ENCODE data around the gene RPL41. TPM values are rescaled to one million over a fixed set of nuclear protein-coding genes. Genes with fewer than 3 reads are reported as not detected.

Gene RPL41
- total and polyA plus RNA-seq, 4 donors = 979 to 2,155 (median 1,482) TPM

- 94% methylated on average over 5 of the region's 5 CpGs for WGBS
- Histone ChIP-seq H3K9ac (ENCODE audit: low read depth in 1 of 2, low read length in 2 of 2) (no peak overlapping the region), H3K27ac (ENCODE audit: low read depth in 1 of 2, low read length in 2 of 2) (no peak overlapping the region), H3K27me3 (ENCODE audit: control insufficient read depth in 4 of 4, insufficient read depth in 4 of 4, low read length in 3 of 4) (no peaks in the 10 kb centered on the region), H3K4me3 (ENCODE audit: low read depth in 1 of 3, low read length in 3 of 3) (no peak overlapping the region), H3K9me3 (ENCODE audit: control insufficient read depth in 4 of 4, low read length in 3 of 4) (no peaks in the 10 kb centered on the region), H3K4me1 (ENCODE audit: control insufficient read depth in 4 of 4, insufficient read depth in 4 of 4, low read length in 3 of 4) (peaks cover 0 to 11% (median 7%) of the 10 kb centered on the region in 4 donors), H3K36me3 (ENCODE audit: control insufficient read depth in 4 of 4, insufficient read depth in 3 of 4, low read depth in 1 of 4, low read length in 3 of 4) (peaks cover 13 to 61% (median 49%) of the 10 kb centered on the region in 4 donors)
- no peak for DNase-seq (ENCODE audit: low spot score)
- TF ChIP-seq NR2F2 (IDR thresholded peaks at IDR 0.05) (no peak), FOXA2 (IDR thresholded peaks at IDR 0.05) (no peak), ATF3 (IDR thresholded peaks at IDR 0.05) (no peak), REST (IDR thresholded peaks at IDR 0.05) (no peak), FOXA1 (IDR thresholded peaks at IDR 0.05) (no peak), MAX (IDR thresholded peaks at IDR 0.05) (no peak)
These were observed 5.9 kb upstream of the RPL41 start for GRCh38 chr12:56110571-56110970.

- TF ChIP-seq GABPA (IDR thresholded peaks at IDR 0.05 in 1 of 2, conservative IDR thresholded peaks at IDR 0.05 in 1 of 2) = no peak
- no peak for TF ChIP-seq MAX (IDR thresholded peaks at IDR 0.05)
- no peak for TF ChIP-seq FOXA1 (IDR thresholded peaks at IDR 0.05)
- TF ChIP-seq HNF4A (conservative IDR thresholded peaks at IDR 0.05) = no peak
- no peak for TF ChIP-seq RAD21 (IDR thresholded peaks at IDR 0.05)
- no peak for TF ChIP-seq NR2F2 (IDR thresholded peaks at IDR 0.05)
- no peak for TF ChIP-seq JUND (IDR thresholded peaks at IDR 0.05)
- TF ChIP-seq HNF4G (IDR thresholded peaks at IDR 0.05) = no peak
- TF ChIP-seq FOXA2 (IDR thresholded peaks at IDR 0.05) = no peak
- TF ChIP-seq RXRA (IDR thresholded peaks at IDR 0.05) = no peak
- no peak for TF ChIP-seq YY1 (IDR thresholded peaks at IDR 0.05)
- TF ChIP-seq TAF1 (conservative IDR thresholded peaks at IDR 0.05) = no peak
- no peak for TF ChIP-seq ZBTB33 (IDR thresholded peaks at IDR 0.05)
- TF ChIP-seq ATF3 (IDR thresholded peaks at IDR 0.05) = no peak
- TF ChIP-seq SP1 (IDR thresholded peaks at IDR 0.05) = no peak
- TF ChIP-seq CTCF (IDR thresholded peaks at IDR 0.05; ENCODE audit: low read depth, low read length, missing input control) = no peak
- TF ChIP-seq REST (IDR thresholded peaks at IDR 0.05) = no peak
- WGBS = 100% methylated on average over 1 of the region's 1 CpG
- H3K9ac ChIP-seq (ENCODE audit: low read depth in 1 of 2, low read length in 2 of 2) = no peak overlapping the region
- peaks cover 5 to 16% (median 7%) of the 10 kb centered on the region in 4 donors for H3K4me1 ChIP-seq (ENCODE audit: control insufficient read depth in 4 of 4, insufficient read depth in 4 of 4, low read length in 3 of 4)
- H3K27ac ChIP-seq (ENCODE audit: low read depth in 1 of 2, low read length in 2 of 2) = no peak overlapping the region
- H3K9me3 ChIP-seq (ENCODE audit: control insufficient read depth in 4 of 4, low read length in 3 of 4) = no peaks in the 10 kb centered on the region
- no peak overlapping the region for H3K4me3 ChIP-seq (ENCODE audit: low read depth in 1 of 3, low read length in 3 of 3)
- H3K36me3 ChIP-seq (ENCODE audit: control insufficient read depth in 4 of 4, insufficient read depth in 3 of 4, low read depth in 1 of 4, low read length in 3 of 4) = peaks cover 11 to 40% (median 31%) of the 10 kb centered on the region in 4 donors
- no peaks in the 10 kb centered on the region for H3K27me3 ChIP-seq (ENCODE audit: control insufficient read depth in 4 of 4, insufficient read depth in 4 of 4, low read length in 3 of 4)
- DNase-seq (ENCODE audit: low spot score) = no peak
These were observed 2.3 kb upstream of the RPL41 start for GRCh38 chr12:56114084-56114483.

Measured in liver (tissue), 9 donors.